GM18520 (cell line): ENCODE measurements around the gene GLI3.

Experiments used
- ATAC-seq: cut with Tn5 transposase; IDR thresholded peaks from one replicate; pipeline ENCODE4 v1.9.1; 2021; ENCODE audit not compliant: unreplicated experiment

Gene GLI3

DNA sequence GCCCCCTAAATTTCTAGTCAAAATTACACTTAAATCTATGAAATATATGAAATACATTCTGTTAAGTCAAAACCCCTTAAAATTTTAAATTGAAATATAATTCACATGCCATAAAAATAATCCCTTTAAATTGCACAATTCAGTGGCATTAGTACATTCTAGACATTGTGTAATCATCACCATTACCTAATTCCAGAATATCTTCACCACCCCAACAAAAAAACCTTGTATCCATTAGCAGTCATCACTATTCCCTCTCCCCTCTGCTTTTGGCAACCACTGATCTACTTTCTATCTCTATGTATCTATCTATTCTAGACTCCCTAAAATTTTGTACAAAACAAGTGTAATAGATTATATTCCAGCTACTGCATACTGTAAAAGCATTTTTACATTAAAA lies 261.2 kb downstream of the GLI3 start:
- ATAC-seq = no peak

GRCh38 chr7:41974870-41975557 lies 262.0 kb downstream of the GLI3 start:
- no peak for ATAC-seq

DNA sequence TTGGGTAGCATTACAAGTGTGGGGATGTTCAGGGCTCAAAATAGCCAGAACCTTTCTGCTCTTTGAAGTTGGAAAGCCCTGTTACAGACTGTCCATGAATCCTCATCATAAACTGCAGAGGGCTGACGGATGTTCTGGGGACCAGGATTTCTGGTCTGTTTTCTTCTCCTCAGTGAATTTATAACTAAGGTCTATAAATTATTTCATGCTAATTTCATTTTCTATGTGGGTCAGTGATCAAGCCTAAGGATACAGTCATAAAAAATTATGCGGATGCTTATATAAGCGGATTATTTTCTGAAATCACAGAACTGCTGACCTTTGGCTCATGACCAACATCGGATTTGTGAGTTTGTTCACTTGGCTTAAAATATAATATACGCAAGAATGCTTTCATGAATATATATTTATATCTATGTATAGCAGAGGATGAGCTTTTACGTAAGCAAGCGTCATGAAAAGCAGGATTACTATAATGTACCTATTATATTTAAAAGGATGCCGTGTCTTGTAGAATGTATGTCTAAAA lies 263.7 kb downstream of the GLI3 start:
- ATAC-seq = no peak

DNA sequence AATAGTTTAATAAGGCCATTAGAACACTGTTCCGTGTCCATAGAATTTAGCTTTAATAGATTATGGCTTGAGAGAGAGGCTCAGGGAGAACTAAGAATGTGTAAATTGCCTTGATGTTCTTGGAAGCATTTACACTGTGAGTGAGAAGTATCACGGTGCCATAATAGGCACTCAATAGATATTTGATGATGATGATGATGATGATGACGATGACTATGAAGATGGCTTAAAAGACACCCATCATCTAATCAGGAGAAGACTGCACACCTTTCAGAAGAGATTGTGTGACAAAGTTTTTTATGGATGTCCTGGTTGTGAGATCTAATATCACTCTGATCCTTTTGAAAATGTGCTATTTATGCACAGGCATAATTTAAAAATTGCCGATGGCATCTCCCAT lies 264.2 kb downstream of the GLI3 start:
- no peak for ATAC-seq

GRCh38 chr7:41972270-41972669 lies 264.7 kb downstream of the GLI3 start:
- ATAC-seq = no peak

DNA sequence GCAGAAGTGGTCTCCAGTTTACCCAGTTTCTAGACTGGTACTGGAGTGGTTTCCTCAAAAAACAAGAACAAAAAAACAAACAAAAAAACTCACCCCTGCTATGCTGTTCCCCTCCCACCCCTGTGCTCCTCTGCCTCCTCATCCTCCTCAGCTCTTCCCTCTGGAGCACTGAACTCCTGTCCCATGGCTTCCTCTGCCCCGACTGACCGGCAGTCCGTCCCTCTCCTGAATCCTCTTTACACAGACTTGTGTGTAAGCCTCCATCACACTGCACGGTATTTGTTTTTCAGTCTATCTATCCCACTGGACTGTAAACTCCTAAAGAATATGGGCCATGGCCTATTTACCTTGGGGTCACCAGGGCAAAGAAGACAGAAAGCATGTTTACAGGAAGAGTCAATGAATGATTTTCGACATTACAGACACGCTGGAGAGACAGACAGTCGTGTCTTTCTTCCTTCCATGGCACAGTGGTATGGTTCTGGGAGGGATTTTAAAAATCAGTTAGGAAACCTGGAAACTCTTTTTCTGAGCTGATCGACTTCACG lies 265.3 kb downstream of the GLI3 start:
- no peak for ATAC-seq

DNA sequence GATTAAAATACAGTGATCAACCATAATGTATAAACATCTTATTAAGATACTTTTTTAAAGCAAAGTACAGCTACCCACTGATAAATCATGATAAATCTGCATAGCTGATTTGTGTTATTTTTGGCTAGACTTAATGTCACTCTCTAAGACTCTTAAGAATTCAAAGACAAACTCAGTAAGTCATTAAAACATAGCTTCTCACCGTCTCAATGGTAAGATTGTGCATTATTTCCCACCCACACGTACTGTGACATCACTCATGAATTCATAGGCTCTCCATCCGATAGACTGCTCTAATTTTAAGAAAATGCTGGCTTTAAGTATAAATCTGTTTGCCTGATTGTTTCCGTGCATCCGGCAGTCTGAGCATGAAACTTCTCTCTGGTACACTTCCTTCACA lies 266.1 kb downstream of the GLI3 start:
- no peak for ATAC-seq

DNA sequence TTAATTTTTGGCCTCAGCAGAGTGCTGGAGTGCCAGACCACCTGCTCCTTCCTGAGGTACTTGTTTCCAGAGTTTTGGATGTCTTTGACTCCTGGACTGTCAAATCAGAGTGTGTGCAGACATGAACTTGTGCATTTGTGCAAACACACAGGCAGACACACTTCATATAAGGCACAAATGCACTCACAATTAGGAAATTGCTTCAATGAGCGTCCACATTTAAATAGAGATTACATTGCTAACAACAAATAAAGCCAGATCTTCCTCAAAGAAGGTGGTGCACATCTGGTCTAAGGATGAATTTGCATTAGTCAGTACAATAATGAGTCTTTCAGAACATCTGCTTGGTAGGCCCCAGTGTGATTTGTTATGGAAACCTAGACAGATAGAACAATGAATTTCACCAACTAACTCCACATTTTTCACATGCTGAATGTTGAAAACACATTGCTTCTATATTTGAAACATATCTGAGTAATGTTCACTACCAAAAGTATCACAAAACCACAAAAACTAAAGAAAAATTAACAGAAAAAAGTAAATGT lies 267.4 kb downstream of the GLI3 start:
- no peak for ATAC-seq

GRCh38 chr7:41967156-41967555 lies 269.9 kb downstream of the GLI3 start:
- ATAC-seq = no peak

GRCh38 chr7:41965951-41966505 lies 271.0 kb downstream of the GLI3 start:
- no peak for ATAC-seq

DNA sequence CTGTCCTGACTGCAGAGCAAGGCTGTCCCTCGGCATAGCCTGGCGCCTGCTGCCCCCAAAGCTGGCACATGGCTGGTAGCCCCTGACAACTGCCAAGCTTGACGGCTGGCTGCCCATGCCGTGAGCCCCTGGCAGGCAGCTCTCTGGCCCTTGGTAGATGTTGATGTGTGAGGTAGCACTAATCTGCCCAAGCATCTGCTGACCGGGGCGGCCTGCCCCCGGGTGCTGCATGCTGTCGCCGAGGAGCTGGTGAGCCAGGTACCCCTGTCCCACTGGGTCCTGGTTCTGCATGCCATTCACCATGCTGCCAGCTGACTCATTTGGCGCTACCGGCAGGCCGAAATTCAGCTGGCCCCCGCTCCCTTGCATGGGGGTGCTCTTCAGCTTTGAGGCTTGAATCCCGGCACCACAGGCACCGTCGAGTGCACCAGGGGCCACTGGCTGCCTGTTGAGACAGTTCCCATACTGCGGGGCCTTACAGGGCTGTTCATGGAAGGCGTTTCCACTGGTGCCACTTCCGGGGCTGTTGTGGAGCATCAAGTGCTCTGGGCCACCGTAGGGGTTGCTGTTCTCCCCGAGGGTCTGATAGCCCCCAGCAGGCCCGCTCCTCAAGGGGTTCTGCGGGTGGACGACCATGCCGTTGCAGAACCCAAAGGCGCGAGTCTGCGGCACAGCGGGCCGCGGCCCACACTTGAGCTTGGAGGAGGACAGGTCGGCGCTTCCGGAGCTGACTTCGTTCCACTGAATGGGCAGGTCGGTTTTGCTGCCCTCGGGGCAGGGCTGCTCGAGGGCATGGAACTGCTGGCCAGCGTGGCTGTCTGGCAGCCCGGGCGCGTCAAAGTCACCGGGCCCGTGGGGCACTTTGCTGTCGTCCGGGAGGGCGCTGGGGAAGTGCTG lies 271.9 kb downstream of the GLI3 start:
- ATAC-seq = no peak

GRCh38 chr7:41964183-41964753 lies 272.7 kb downstream of the GLI3 start:
- ATAC-seq = no peak

GRCh38 chr7:41956705-41957104 lies 280.3 kb downstream of the GLI3 start:
- no peak for ATAC-seq

DNA sequence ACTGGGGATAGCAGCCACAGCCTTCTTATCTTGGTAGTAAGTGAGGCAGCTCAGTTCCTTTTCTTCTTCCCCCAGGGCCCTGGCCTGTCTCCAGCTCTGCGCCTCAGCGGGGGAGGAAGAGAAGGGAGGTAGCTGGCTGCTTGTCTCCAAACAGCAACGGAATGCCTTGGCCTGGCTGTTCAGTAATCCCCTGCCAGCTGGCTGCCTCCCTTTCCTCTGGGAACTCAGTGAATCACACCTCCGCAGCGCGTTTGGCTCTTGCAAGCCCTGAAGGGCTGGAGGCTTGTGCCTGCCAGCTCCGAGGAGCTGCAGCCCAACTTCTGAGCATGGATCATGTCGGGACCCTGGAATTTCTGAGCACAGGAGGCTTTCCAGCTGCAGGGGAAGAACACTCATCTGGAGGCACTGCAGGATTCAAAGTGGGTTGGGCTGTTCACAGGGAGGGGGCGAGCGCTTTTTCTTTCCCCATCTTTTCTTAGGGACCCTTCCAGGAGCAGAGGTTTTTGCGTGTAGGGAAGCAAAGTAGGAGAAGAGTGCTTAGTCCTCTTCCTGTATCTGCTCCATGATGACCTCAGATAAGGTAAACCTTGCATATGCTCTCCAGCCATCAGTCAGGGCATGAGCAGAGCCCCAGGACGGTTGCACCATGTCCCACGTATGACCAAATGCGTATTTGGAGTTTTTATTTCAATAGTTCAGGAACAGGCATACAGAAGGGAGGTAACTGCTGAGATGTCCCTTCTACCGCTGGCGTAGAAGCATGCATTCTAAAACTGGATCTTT lies 280.9 kb downstream of the GLI3 start:
- no peak for ATAC-seq

DNA sequence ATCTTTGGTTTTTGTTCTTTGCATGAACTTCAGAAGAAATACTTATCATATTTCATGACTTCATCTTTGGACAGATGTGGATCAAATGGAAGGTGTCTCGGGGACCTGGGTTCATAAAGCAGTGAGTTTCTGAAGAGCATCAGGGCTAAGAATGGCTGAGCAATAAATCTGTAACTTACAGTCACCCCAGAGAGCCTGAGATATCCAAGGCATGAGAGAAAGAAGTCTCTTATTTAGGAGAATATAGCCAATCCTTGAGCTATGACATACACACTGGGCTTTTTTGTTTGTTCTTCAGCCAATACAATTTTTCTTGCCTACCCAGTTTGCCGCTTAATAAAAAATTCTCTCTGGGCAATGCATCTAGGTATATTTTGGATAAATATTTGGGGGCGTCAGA lies 281.6 kb downstream of the GLI3 start:
- ATAC-seq = no peak

DNA sequence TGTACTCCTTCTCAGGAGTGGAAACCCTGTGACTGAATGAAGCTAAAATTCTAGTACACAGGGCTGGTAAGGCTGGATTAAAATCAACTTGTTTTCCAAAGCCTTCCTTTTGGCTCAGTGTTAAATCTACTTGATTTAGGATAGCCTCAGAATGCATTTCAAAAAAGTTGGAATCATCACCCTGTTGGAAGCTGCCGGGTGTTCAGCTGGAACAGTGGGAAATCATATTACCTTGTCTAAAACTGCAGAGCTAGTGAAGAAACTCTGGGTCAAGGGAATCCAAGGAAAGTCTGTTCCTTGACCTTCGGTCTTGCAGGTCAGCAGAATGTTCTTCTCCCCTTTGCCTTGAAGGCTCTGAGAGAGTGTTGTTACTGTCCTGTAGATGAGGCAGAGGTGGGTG lies 282.0 kb downstream of the GLI3 start:
- no peak for ATAC-seq

- ATAC-seq = no peak
Observed at GRCh38 chr7:41948503-41948902, 288.5 kb downstream of the GLI3 start.

DNA sequence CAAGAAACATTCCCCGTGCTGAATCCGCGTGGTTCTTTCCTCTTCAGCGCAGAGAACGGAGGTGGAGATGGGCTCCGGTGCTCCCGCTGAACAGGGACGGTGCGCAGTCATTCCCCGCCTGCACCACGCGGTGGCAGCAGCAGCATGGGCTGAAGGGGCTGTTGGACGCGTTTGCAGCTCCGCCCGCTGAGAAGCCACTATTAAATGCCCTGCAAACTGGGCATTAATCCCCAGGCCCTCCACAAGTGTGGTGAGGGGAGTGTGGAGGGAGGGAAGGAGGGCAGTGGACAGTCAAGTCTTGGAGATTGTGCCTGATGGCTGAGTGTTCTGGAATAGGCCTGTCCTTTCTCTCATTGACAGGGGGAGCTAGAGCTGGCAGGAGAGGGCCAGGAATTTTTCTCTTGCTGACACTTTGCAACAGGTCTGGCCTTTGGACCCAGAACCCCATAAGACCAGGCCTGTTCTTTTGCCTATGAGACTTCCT lies 293.9 kb downstream of the GLI3 start:
- no peak for ATAC-seq

DNA sequence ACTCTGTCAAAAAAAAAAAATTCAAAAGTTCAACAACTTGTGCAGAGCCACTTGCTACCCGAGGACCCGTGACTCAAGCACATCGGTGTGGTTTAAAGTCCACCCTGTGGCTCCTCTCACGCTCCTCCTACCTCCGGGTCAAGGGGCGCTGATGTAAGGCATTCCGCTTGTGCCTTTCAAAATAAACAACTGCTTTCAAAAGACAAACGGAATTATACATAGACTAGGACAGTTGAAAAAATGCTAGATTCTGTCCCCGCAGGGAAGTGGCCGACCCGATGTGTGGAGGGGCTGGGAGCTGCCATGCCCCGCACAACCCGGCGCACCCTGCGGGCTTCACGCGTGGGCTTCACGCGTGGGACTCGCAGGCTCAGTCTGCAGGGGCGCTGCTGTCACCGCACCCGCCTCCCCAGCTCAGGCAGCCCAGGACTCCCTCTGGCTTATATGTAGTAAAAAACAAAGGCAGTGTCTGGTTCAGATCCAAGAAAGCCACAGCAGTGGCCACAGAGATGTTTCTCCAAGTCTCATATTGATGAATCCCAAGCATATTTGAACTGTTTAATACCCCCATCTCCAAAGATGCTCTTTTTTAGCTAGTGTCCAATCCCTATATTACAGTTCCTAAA lies 294.4 kb downstream of the GLI3 start:
- no peak for ATAC-seq
